ENCODE measurements around the gene COL26A1. TPM values are rescaled to one million over a fixed set of nuclear protein-coding genes. Genes with fewer than 3 reads are reported as not detected.

COL26A1 gene
- total RNA-seq, 1 donor from 2014 or later, result 128 TPM

DNA sequence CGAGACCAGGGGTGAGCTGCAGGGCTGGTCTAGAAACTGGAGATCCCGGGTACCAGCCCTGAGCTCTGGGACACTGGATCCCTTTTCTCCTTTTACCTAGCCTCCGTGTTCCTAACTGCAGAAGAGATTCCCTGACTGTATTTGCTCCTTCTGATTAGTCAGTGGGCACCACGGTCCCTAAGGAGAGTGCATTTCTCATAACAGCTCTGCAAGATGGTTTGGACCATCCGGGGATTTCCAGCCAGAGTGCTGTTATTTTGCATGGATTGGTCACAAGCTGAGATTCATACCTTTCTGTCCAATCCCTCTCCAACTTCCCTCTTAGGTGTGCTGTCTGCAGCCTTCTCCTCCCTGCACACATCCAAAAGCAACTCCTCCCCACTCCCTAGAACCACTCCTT is 143.9 kb downstream of the COL26A1 start:
- Mint-ChIP-seq H3K36me3 (ENCODE audit: unreplicated experiment) (no peaks in the 10 kb centered on the region), H3K4me3 (ENCODE audit: unreplicated experiment) (no peak overlapping the region), H3K27me3 (ENCODE audit: unreplicated experiment) (peaks cover 2% of the 10 kb centered on the region), H3K9me3 (ENCODE audit: unreplicated experiment) (no peaks in the 10 kb centered on the region), H3K4me1 (ENCODE audit: unreplicated experiment) (peaks cover 5% of the 10 kb centered on the region), H3K27ac (ENCODE audit: unreplicated experiment) (no peak overlapping the region)
- TF ChIP-seq, protein P1, sequence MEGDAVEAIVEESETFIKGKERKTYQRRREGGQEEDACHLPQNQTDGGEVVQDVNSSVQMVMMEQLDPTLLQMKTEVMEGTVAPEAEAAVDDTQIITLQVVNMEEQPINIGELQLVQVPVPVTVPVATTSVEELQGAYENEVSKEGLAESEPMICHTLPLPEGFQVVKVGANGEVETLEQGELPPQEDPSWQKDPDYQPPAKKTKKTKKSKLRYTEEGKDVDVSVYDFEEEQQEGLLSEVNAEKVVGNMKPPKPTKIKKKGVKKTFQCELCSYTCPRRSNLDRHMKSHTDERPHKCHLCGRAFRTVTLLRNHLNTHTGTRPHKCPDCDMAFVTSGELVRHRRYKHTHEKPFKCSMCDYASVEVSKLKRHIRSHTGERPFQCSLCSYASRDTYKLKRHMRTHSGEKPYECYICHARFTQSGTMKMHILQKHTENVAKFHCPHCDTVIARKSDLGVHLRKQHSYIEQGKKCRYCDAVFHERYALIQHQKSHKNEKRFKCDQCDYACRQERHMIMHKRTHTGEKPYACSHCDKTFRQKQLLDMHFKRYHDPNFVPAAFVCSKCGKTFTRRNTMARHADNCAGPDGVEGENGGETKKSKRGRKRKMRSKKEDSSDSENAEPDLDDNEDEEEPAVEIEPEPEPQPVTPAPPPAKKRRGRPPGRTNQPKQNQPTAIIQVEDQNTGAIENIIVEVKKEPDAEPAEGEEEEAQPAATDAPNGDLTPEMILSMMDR (IDR thresholded peaks at IDR 0.05), result no peak
- no peak for DNase-seq (ENCODE audit: extremely low spot score, unreplicated experiment)

DNA sequence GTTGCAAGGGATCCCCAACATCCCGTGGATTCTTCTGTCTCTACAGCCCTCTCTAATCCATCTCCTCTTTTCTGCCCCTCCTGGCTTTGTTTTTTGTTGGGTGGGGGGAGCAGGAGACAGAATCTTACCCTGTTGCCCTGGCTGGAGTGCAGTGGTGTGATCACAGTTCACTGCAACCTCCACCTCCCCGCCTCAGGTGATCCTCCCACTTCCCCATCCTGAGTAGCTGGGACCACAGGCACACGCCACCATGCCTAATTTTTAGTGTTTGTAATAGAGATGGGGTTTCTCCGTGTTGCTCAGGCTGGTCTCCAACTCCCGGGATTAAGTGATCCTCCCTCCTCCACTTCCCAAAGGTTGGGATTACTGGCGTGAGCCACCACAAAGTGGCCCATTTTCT is 144.7 kb downstream of the COL26A1 start:
- H3K27ac Mint-ChIP-seq (ENCODE audit: unreplicated experiment), result peak overlapping the region; percentile 16
- no peak for DNase-seq (ENCODE audit: extremely low spot score, unreplicated experiment)
- no peaks in the 10 kb centered on the region for H3K36me3 Mint-ChIP-seq (ENCODE audit: unreplicated experiment)
- no peaks in the 10 kb centered on the region for H3K9me3 Mint-ChIP-seq (ENCODE audit: unreplicated experiment)
- H3K4me3 Mint-ChIP-seq (ENCODE audit: unreplicated experiment), result no peak overlapping the region
- peaks cover 2% of the 10 kb centered on the region for H3K27me3 Mint-ChIP-seq (ENCODE audit: unreplicated experiment)
- H3K4me1 Mint-ChIP-seq (ENCODE audit: unreplicated experiment), result peaks cover 5% of the 10 kb centered on the region
- TF ChIP-seq, protein P1 (IDR thresholded peaks at IDR 0.05), result no peak

DNA sequence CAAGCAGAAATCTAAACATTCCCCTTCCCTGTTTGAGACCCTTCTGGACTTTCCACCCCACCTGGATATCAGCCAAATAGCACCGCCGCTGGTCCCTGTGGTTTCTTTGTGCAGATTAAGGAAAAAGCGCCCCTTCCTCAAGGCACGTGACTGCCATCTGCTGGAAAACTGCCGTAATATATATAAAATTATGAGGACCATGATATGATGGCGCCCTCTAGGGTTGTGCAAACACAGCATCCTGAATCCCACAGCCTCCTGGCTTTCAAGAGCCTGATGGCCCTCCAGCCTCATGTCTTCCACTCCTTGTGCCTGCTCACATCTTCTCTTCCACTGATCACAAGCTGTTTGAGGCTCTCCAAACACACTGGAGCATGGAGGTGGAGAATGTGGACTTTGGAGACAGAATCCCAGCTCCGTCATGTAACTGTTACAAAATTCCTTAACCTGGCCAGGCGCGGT is 145.1 kb downstream of the COL26A1 start:
- no peak for DNase-seq (ENCODE audit: extremely low spot score, unreplicated experiment)
- peaks cover 2% of the 10 kb centered on the region for H3K27me3 Mint-ChIP-seq (ENCODE audit: unreplicated experiment)
- H3K36me3 Mint-ChIP-seq (ENCODE audit: unreplicated experiment), result no peaks in the 10 kb centered on the region
- H3K4me3 Mint-ChIP-seq (ENCODE audit: unreplicated experiment), result no peak overlapping the region
- H3K4me1 Mint-ChIP-seq (ENCODE audit: unreplicated experiment), result peaks cover 5% of the 10 kb centered on the region
- no peaks in the 10 kb centered on the region for H3K9me3 Mint-ChIP-seq (ENCODE audit: unreplicated experiment)
- TF ChIP-seq, protein P1 (IDR thresholded peaks at IDR 0.05), result peak; percentile 92
- H3K27ac Mint-ChIP-seq (ENCODE audit: unreplicated experiment), result peak overlapping the region; percentile 16

DNA sequence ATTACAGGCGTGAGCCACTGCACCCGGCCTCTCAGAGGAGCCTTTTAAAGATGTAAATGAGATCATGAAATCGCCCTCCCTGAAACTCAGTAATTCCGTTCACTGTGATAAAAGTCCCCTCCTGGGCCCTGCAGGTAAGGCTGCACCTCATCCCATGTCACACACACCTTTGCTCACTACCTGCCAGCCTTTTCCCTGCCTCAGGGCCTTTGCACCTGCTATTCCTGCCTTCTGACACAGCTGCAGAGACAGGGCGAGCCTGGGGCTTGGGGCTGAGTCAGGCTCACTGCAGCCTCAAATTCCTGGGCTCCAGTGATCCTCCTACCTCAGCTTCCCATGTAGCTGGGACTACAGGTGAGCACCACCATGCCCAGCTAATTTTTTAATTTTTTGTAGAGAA is 147.6 kb downstream of the COL26A1 start:
- TF ChIP-seq, protein P1 (IDR thresholded peaks at IDR 0.05), result no peak
- no peak for DNase-seq (ENCODE audit: extremely low spot score, unreplicated experiment)
- Mint-ChIP-seq H3K27ac (ENCODE audit: unreplicated experiment) (no peak overlapping the region), H3K36me3 (ENCODE audit: unreplicated experiment) (no peaks in the 10 kb centered on the region), H3K9me3 (ENCODE audit: unreplicated experiment) (no peaks in the 10 kb centered on the region), H3K27me3 (ENCODE audit: unreplicated experiment) (peaks cover 2% of the 10 kb centered on the region), H3K4me1 (ENCODE audit: unreplicated experiment) (peaks cover 5% of the 10 kb centered on the region), H3K4me3 (ENCODE audit: unreplicated experiment) (no peak overlapping the region)

DNA sequence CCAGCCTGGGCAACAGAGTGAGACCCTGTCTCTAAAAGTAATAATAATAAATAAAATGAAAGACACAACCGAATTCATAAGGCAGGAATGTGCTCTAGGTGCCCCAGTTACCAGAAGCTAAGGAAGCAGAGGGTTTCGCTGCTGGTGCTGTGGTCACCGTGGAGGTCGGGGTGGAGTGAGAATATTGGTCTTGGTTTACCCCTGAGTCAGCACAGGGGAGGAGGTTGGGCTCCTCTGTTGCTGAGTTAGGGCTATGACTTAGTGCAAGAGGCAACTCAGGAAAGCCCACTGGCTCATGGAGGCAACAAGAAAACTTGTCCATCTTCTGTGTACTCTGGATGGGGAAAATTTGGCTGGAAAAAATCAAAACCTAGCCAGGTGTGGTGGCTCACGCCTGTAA is 149.3 kb downstream of the COL26A1 start:
- H3K36me3 Mint-ChIP-seq (ENCODE audit: unreplicated experiment), result no peaks in the 10 kb centered on the region
- TF ChIP-seq, protein P1 (IDR thresholded peaks at IDR 0.05), result no peak
- peaks cover 5% of the 10 kb centered on the region for H3K4me1 Mint-ChIP-seq (ENCODE audit: unreplicated experiment)
- no peaks in the 10 kb centered on the region for H3K9me3 Mint-ChIP-seq (ENCODE audit: unreplicated experiment)
- no peak overlapping the region for H3K27ac Mint-ChIP-seq (ENCODE audit: unreplicated experiment)
- H3K27me3 Mint-ChIP-seq (ENCODE audit: unreplicated experiment), result peaks cover 2% of the 10 kb centered on the region
- DNase-seq (ENCODE audit: extremely low spot score, unreplicated experiment), result no peak
- H3K4me3 Mint-ChIP-seq (ENCODE audit: unreplicated experiment), result no peak overlapping the region

Data from osteocyte (in vitro differentiated cells).